ENCODE results near the gene PRKAG2.

The PRKAG2 gene

DNA sequence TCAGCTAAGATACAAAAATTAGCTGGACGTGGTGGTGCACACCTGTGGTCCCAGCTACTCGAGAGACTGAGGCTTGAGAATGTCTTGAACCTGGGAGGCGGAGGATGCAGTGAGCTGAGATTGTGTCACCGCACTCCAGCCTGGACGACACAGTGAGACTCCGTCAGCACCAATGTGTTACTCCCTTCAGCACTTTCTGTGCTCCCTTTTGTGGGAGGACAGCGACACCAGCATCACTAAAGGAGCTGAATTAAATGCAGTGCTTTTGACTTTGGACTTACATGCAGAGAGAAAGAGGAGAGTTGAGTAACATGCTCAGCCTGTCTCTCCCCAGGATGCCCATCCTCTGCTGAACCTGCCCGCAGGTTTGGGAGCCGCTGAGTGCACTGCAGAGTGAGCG lies 265.0 kb downstream of the PRKAG2 start:
- no peak overlapping the region for H3K4me3 ChIP-seq (ENCODE audit: low read length)
- no peaks in the 10 kb centered on the region for H3K4me1 ChIP-seq (ENCODE audit: control insufficient read depth, low read length)
- no peak overlapping the region for H3K27ac ChIP-seq (ENCODE audit: low read depth, low read length)
- no peak for TF ChIP-seq EZH2phosphoT487 (IDR thresholded peaks at IDR 0.05; ENCODE audit: borderline replicate concordance, low read length)
- TF ChIP-seq, protein P1, sequence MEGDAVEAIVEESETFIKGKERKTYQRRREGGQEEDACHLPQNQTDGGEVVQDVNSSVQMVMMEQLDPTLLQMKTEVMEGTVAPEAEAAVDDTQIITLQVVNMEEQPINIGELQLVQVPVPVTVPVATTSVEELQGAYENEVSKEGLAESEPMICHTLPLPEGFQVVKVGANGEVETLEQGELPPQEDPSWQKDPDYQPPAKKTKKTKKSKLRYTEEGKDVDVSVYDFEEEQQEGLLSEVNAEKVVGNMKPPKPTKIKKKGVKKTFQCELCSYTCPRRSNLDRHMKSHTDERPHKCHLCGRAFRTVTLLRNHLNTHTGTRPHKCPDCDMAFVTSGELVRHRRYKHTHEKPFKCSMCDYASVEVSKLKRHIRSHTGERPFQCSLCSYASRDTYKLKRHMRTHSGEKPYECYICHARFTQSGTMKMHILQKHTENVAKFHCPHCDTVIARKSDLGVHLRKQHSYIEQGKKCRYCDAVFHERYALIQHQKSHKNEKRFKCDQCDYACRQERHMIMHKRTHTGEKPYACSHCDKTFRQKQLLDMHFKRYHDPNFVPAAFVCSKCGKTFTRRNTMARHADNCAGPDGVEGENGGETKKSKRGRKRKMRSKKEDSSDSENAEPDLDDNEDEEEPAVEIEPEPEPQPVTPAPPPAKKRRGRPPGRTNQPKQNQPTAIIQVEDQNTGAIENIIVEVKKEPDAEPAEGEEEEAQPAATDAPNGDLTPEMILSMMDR (IDR thresholded peaks at IDR 0.05; ENCODE audit: low read depth, low read length, poor library complexity, severe bottlenecking) = no peak
- no peaks in the 10 kb centered on the region for H3K9me2 ChIP-seq (replicated peaks; ENCODE audit: control insufficient read depth, low read length)
- H3K27me3 ChIP-seq (ENCODE audit: control insufficient read depth, low read length) = peaks cover 10% of the 10 kb centered on the region
- H3K4me2 ChIP-seq (ENCODE audit: low read length) = no peak overlapping the region
- H3K36me3 ChIP-seq (ENCODE audit: control insufficient read depth, low read length) = no peaks in the 10 kb centered on the region
- no peaks in the 10 kb centered on the region for H3K79me2 ChIP-seq (ENCODE audit: control insufficient read depth, low read length)
- no peaks in the 10 kb centered on the region for H3F3A ChIP-seq (ENCODE audit: control insufficient read depth, insufficient read depth)
- H4K20me1 ChIP-seq (ENCODE audit: control insufficient read depth, insufficient read depth, low read depth, low read length) = no peaks in the 10 kb centered on the region
- no peaks in the 10 kb centered on the region for H3K9me3 ChIP-seq (ENCODE audit: control insufficient read depth, insufficient read depth, low read length)

DNA sequence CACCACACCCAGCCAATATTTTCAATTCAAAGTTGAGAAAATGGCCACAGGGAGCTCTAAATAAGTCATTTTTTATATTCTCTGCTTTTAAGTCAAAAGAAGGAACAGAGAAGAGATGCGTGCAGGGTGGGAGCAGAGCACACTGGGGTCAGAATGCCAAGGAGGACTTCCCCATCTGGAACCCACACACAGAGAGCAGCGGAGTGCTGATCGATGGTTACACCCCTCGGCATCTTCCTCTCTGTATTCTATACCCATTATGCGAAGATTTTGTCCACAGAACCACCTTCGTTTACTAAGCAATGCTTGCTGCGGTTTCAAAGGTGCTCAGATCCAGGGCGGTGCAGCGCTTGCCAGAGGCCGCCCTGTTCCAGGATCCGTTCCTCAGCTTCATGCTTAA lies 265.9 kb downstream of the PRKAG2 start:
- H4K20me1 ChIP-seq (ENCODE audit: control insufficient read depth, insufficient read depth, low read depth, low read length) = no peaks in the 10 kb centered on the region
- no peaks in the 10 kb centered on the region for H3K4me1 ChIP-seq (ENCODE audit: control insufficient read depth, low read length)
- H3K4me2 ChIP-seq (ENCODE audit: low read length) = no peak overlapping the region
- no peaks in the 10 kb centered on the region for H3K79me2 ChIP-seq (ENCODE audit: control insufficient read depth, low read length)
- no peak overlapping the region for H3K27ac ChIP-seq (ENCODE audit: low read depth, low read length)
- H3K9me2 ChIP-seq (replicated peaks; ENCODE audit: control insufficient read depth, low read length) = no peaks in the 10 kb centered on the region
- no peak for TF ChIP-seq EZH2phosphoT487 (IDR thresholded peaks at IDR 0.05; ENCODE audit: borderline replicate concordance, low read length)
- TF ChIP-seq, protein P1 (IDR thresholded peaks at IDR 0.05; ENCODE audit: low read depth, low read length, poor library complexity, severe bottlenecking) = no peak
- peaks cover 8% of the 10 kb centered on the region for H3K27me3 ChIP-seq (ENCODE audit: control insufficient read depth, low read length)
- H3F3A ChIP-seq (ENCODE audit: control insufficient read depth, insufficient read depth) = no peaks in the 10 kb centered on the region
- H3K9me3 ChIP-seq (ENCODE audit: control insufficient read depth, insufficient read depth, low read length) = no peaks in the 10 kb centered on the region
- no peak overlapping the region for H3K4me3 ChIP-seq (ENCODE audit: low read length)
- H3K36me3 ChIP-seq (ENCODE audit: control insufficient read depth, low read length) = no peaks in the 10 kb centered on the region

DNA sequence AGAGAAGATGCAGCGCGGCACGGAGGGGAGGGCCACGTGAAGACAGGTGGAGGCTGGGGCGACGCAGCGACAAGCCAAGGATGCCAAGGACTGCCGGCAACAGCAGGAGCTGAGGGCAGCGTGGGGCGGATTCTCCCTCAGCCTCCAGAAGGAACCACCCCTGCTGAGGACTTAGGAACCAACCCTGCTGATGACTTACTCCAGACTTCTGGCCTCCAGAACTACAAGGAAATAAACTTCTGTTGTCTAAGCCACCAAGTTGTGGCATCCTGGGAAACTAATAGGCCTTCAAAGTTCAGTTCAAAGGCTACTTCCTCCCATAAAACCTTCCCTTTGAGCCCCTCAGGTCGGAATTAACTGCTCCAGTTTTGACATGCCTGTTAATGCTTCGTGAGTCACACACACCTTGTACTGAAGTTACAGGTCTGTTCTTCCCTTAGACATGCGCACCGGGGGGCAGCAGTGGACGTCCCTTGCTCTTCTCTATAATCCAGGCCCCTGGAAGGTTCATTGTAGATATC lies 268.8 kb downstream of the PRKAG2 start:
- no peaks in the 10 kb centered on the region for H3K79me2 ChIP-seq (ENCODE audit: control insufficient read depth, low read length)

More for the DNA sequence above, 268.8 kb downstream of the PRKAG2 start:
- H4K20me1 ChIP-seq (ENCODE audit: control insufficient read depth, insufficient read depth, low read depth, low read length) = no peaks in the 10 kb centered on the region
- H3K4me1 ChIP-seq (ENCODE audit: control insufficient read depth, low read length) = no peaks in the 10 kb centered on the region
- TF ChIP-seq, protein P1 (IDR thresholded peaks at IDR 0.05; ENCODE audit: low read depth, low read length, poor library complexity, severe bottlenecking) = no peak
- TF ChIP-seq EZH2phosphoT487 (IDR thresholded peaks at IDR 0.05; ENCODE audit: borderline replicate concordance, low read length) = no peak
- no peaks in the 10 kb centered on the region for H3K36me3 ChIP-seq (ENCODE audit: control insufficient read depth, low read length)
- H3K27me3 ChIP-seq (ENCODE audit: control insufficient read depth, low read length) = peaks cover 8% of the 10 kb centered on the region
- H3K4me2 ChIP-seq (ENCODE audit: low read length) = no peak overlapping the region
- H3K27ac ChIP-seq (ENCODE audit: low read depth, low read length) = no peak overlapping the region
- H3K4me3 ChIP-seq (ENCODE audit: low read length) = no peak overlapping the region
- no peaks in the 10 kb centered on the region for H3K9me2 ChIP-seq (replicated peaks; ENCODE audit: control insufficient read depth, low read length)
- H3K9me3 ChIP-seq (ENCODE audit: control insufficient read depth, insufficient read depth, low read length) = no peaks in the 10 kb centered on the region
- no peaks in the 10 kb centered on the region for H3F3A ChIP-seq (ENCODE audit: control insufficient read depth, insufficient read depth)

Measured in DOHH2 (cell line).